K562 (cell line): ENCODE data around the gene REM2. TPM values are rescaled to one million over a fixed set of nuclear protein-coding genes. Genes with fewer than 3 reads are reported as not detected.

ENCODE experiments used
- ATAC-seq: fragments of 200-7000 bp; cut with Tn5 transposase; 3 replicates; pipeline ENCODE4 v1.9.1; 2020; ENCODE audit warnings: moderate library complexity
- BruUV-seq: library from RNA; stranded (reverse); fragments of 400-500 nt; replicated peaks from 2 replicates; lab custom pipeline; 2021; lab: Mats Ljungman, UMichigan
- CTCF ChIA-PET: fragments of 300-600 bp; formaldehyde crosslinking; extraction: SDS; loops from one replicate; lab custom pipeline; 2021; ENCODE audit warnings: low intra/inter-chr PET ratio; lab: Yijun Ruan, JAX
- POLR2A ChIA-PET: fragments of 300-600, 350-650 bp; sonication (Branson Sonifier 250); formaldehyde crosslinking; extraction: SDS; loops from one replicate; lab custom pipeline; 2021; ENCODE audit warnings: antibody characterized with exemption, inconsistent platforms; lab: Yijun Ruan, JAX
- DNase-seq, 4 experiments: peaks; one replicate each; pipeline versions ENCODE4 v3.0.0 to v3.0.0-alpha.2; 2011 to 2018; ENCODE audit warnings: low spot score in 3 of 4, mixed read lengths in 3 of 4; ENCODE audit errors: extremely low read depth in 1 of 4
- FAIRE-seq: peaks from 2 replicates; lab custom pipeline; 2011; peaks lifted over from hg19 to GRCh38; lab: Jason Lieb, UNC
- H2AFZ ChIP-seq: 2 replicates; pipeline ENCODE4 v1.6.0; 2011; ENCODE audit warnings: low read depth, low read length, control low read depth, inconsistent platforms
- H3K27ac ChIP-seq: fragments of 200-600 bp; 3 replicates; pipeline ENCODE4 v1.8.0; 2011; ENCODE audit warnings: low read depth, mild to moderate bottlenecking, control low read depth, inconsistent platforms, low read length, moderate library complexity, mixed read lengths; ENCODE audit errors: extremely low read depth
- H3K27me3 ChIP-seq, 2 experiments: fragments of 300-600 bp in 1 of 2; 2 replicates in 1 of 2; 3 replicates in 1 of 2; pipeline versions ENCODE4 v1.6.0 to v1.8.0; 2011; ENCODE audit warnings: inconsistent platforms in 2 of 2, low read length in 2 of 2, mild to moderate bottlenecking in 1 of 2, mixed read lengths in 1 of 2, moderate library complexity in 1 of 2; ENCODE audit not compliant: control insufficient read depth in 2 of 2, insufficient read depth in 2 of 2
- H3K36me3 ChIP-seq: fragments of 300-600 bp; 3 replicates; pipeline ENCODE4 v1.8.0; 2011; ENCODE audit warnings: mild to moderate bottlenecking, low read length, inconsistent platforms; ENCODE audit not compliant: control insufficient read depth, insufficient read depth
- H3K4me1 ChIP-seq, 2 experiments: fragments of 200-600 bp in 1 of 2; replicated peaks in 1 of 2; 2 replicates in 1 of 2; 3 replicates in 1 of 2; pipeline versions ENCODE4 v1.5.1 to v1.8.0; 2011; ENCODE audit warnings: inconsistent platforms in 2 of 2, low read length in 2 of 2, mild to moderate bottlenecking in 1 of 2, mixed read lengths in 1 of 2, moderate library complexity in 1 of 2; ENCODE audit not compliant: control insufficient read depth in 2 of 2, insufficient read depth in 2 of 2
- H3K4me2 ChIP-seq: 2 replicates; pipeline ENCODE4 v1.6.1; 2011; ENCODE audit warnings: low read length, control low read depth, inconsistent platforms, mixed read lengths; ENCODE audit not compliant: insufficient read depth
- H3K4me3 ChIP-seq: fragments of 200-600 bp; sonication (generic), shearing (Covaris generic); 2 replicates; pipeline ENCODE4 v1.5.1; 2016; ENCODE audit warnings: control low read depth, inconsistent platforms
- H3K79me2 ChIP-seq: fragments of 200-600 bp; 3 replicates; pipeline ENCODE4 v1.8.0; 2011; ENCODE audit warnings: low read length, inconsistent platforms; ENCODE audit not compliant: control insufficient read depth, insufficient read depth
- H3K9ac ChIP-seq, 2 experiments: 2 replicates each; pipeline versions ENCODE4 v1.6.0 to v1.6.1; 2011; ENCODE audit warnings: low read depth in 2 of 2, low read length in 2 of 2, control low read depth in 1 of 2, inconsistent platforms in 1 of 2, mild to moderate bottlenecking in 1 of 2, mixed read lengths in 1 of 2; ENCODE audit not compliant: insufficient read depth in 1 of 2
- H3K9me1 ChIP-seq: one replicate; pipeline ENCODE4 v1.6.0; 2011; ENCODE audit warnings: inconsistent platforms, mild to moderate bottlenecking, low read length, moderate library complexity; ENCODE audit not compliant: control insufficient read depth, insufficient read depth
- H3K9me3 ChIP-seq: replicated peaks from 2 replicates; pipeline ENCODE4 v1.5.1; 2011; ENCODE audit warnings: low read depth, low read length, inconsistent platforms; ENCODE audit not compliant: control insufficient read depth, insufficient read depth
- H4K20me1 ChIP-seq: replicated peaks from 2 replicates; pipeline ENCODE4 v1.6.1; 2011; ENCODE audit warnings: low read length, inconsistent platforms, mixed read lengths; ENCODE audit not compliant: control insufficient read depth, insufficient read depth
- CTBP1 ChIP-seq: fragments of 450-650 bp; IDR thresholded peaks from 2 replicates; pipeline ENCODE4 v1.6.1; 2016; ENCODE audit warnings: borderline replicate concordance
- ETV5 ChIP-seq: sonication (generic); formaldehyde crosslinking; IDR thresholded peaks from 2 replicates; pipeline ENCODE4 v1.4.0; 2020; ENCODE audit warnings: low read depth, mild to moderate bottlenecking, missing genetic modification reagents
- LCOR ChIP-seq: sonication (generic); formaldehyde crosslinking; IDR thresholded peaks from 2 replicates; pipeline ENCODE4 v1.8.0; 2022; ENCODE audit warnings: mild to moderate bottlenecking, missing genetic modification reagents
- PYGO2 ChIP-seq: fragments of 450-650 bp; IDR thresholded peaks from 2 replicates; pipeline ENCODE4 v1.6.1; 2016; ENCODE audit warnings: mild to moderate bottlenecking, missing genetic modification characterization, moderate library complexity, missing compliant biosample characterization
- SNIP1 ChIP-seq: fragments of 450-650 bp; IDR thresholded peaks from 2 replicates; pipeline ENCODE4 v1.7.1; 2017; ENCODE audit warnings: low read depth, mild to moderate bottlenecking
- WGBS: fragments of 100-300 bp; shearing (Covaris generic); methylation state at CpG from one replicate; pipeline ENCODE4 v1.1.6; 2016; ENCODE audit warnings: low coverage, mixed read lengths; ENCODE audit not compliant: insufficient coverage; ENCODE audit errors: missing lambda C conversion rate; 5-methylcytosine and 5-hydroxymethylcytosine counted together
- in situ Hi-C: fragments of 300-500 bp; cut with MboI; formaldehyde crosslinking; loops from 4 replicates; pipeline ENCODE4 v1.15.0; 2018; ENCODE audit warnings: inconsistent platforms, mixed read lengths
- intact Hi-C: fragments of 100-400 bp; cut with micrococcal nuclease; formaldehyde crosslinking; loops from 2 replicates; pipeline ENCODE4 v1.14.2; 2022
- polyA plus RNA-seq, 8 experiments: library from polyadenylated mRNA; depleted of rRNA in 4 of 8; stranded (reverse) in 5 of 8; unstranded in 3 of 8; fragments of >200 nt; fragmentation: Nextera tagmentation in 2 of 8; fragmentation: Illumina TruSeq in 1 of 8; extraction: Ambion mirVana in 2 of 8; extraction: Trizol in 1 of 8; gene quantifications; 2 replicates each; pipeline versions ENCODE4 v1.2.1 to v1.2.3, GENCODE V29; 2011 to 2014; ENCODE audit warnings: inconsistent platforms in 1 of 8, missing spikeins in 1 of 8
- total RNA-seq, 7 experiments: library from RNA; depleted of rRNA in 6 of 7; stranded (reverse); fragments of >200 nt in 6 of 7; fragmentation: Illumina TruSeq in 2 of 7; extraction: Trizol in 2 of 7; gene quantifications; 2 replicates each; pipeline versions ENCODE4 v1.2.1 to v1.2.3, GENCODE V29; 2011 to 2021; ENCODE audit warnings: low replicate concordance in 1 of 7
- TF ChIP-seq, protein P1 (sequence below): fragments of 450-650 bp; IDR thresholded peaks from 2 replicates; pipeline ENCODE4 v1.6.1; 2016; ENCODE audit warnings: borderline replicate concordance
- TF ChIP-seq, protein P2 (sequence below): fragments of 450-650 bp; IDR thresholded peaks from 2 replicates; pipeline ENCODE4 v1.7.1; 2018; ENCODE audit warnings: mild to moderate bottlenecking, low read depth; ENCODE audit not compliant: partially characterized antibody
- TF ChIP-seq, protein P3 (sequence below): fragments of 250-450 bp; sonication (Bioruptor Pico); IDR thresholded peaks from 2 replicates; pipeline ENCODE4 v1.8.0; 2022; ENCODE audit warnings: inconsistent platforms
- TF ChIP-seq, protein P4 (sequence below), 2 experiments: fragments of 450-650 bp in 1 of 2; sonication (generic) in 1 of 2; formaldehyde crosslinking; conservative IDR thresholded peaks; 2 replicates each; pipeline versions ENCODE4 v1.4.0 to v1.8.1; 2020 to 2022; ENCODE audit warnings: mild to moderate bottlenecking in 1 of 2, missing genetic modification reagents in 1 of 2

The REM2 gene
- total and polyA plus RNA-seq, 9 of the 15 experiments (the other 6 are each of a cell fraction or from before 2014, with no cell fraction given) = 0.18 to 1.0 (median 0.38) TPM

DNA sequence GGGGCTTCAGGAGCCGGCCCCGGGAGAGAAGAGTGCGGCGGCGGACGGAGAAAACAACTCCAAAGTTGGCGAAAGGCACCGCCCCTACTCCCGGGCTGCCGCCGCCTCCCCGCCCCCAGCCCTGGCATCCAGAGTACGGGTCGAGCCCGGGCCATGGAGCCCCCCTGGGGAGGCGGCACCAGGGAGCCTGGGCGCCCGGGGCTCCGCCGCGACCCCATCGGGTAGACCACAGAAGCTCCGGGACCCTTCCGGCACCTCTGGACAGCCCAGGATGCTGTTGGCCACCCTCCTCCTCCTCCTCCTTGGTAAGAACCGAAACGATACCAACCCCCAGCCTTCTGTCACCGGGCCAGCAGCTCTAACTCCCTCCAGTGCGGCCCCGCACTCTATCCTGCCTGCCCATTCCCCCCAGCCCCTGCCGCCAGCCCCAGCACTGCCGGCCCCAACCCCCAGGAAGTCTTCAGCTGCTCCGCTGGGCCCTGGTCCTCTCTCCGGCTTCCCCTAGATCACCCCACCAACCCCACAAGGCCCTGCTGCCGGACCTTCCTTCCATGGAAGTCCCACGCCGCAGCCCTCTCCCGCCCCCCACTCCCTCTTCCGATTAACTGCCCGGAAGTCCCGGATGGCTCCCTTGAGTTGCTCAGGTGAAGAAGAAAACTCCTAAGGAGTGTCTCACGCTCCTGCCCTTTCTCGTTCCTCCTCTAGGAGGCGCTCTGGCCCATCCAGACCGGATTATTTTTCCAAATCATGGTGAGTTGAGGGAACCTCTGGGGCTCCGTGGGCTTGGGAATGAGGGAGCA lies 10.8 kb upstream of the REM2 start (continued):
- TF ChIP-seq, protein P1, sequence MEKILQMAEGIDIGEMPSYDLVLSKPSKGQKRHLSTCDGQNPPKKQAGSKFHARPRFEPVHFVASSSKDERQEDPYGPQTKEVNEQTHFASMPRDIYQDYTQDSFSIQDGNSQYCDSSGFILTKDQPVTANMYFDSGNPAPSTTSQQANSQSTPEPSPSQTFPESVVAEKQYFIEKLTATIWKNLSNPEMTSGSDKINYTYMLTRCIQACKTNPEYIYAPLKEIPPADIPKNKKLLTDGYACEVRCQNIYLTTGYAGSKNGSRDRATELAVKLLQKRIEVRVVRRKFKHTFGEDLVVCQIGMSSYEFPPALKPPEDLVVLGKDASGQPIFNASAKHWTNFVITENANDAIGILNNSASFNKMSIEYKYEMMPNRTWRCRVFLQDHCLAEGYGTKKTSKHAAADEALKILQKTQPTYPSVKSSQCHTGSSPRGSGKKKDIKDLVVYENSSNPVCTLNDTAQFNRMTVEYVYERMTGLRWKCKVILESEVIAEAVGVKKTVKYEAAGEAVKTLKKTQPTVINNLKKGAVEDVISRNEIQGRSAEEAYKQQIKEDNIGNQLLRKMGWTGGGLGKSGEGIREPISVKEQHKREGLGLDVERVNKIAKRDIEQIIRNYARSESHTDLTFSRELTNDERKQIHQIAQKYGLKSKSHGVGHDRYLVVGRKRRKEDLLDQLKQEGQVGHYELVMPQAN = no peak
- TF ChIP-seq CTBP1 = peak; percentile 49; the same call in 1 of the 2 replicates
- TF ChIP-seq SNIP1 = no peak

DNA sequence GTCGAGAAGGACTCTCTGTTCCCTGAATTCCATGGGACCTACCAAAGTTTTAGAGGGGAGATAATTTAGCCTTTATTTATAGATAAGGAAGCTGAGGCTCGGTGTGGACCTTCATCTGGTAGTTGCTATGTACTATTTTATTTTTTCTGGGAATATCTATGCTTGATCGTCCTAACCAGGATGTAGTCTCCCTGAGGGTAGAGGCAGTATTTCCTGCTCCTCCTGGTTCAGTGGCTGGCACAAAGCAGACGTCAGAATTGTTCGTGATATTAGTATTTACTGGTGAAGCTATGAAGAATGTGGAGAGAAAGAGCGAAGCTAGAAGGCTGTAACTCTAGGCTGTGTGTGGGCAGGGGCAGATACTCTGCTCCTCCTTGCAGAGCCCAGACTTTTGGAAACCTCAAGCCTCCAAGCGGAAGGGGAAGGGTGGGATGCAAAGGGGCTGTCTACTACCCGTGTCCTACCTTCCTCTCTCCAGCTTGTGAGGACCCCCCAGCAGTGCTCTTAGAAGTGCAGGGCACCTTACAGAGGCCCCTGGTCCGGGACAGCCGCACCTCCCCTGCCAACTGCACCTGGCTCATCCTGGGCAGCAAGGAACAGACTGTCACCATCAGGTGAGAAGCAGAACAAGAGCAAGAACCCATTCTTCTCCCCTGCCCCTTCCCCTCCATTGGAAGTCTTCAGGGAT lies 10.0 kb upstream of the REM2 start:
- 39% methylated on average over 9 of the region's 10 CpGs for WGBS
- no peaks in the 10 kb centered on the region for H3K27me3 ChIP-seq
- H3K4me1 ChIP-seq = peaks cover 12 to 36% of the 10 kb centered on the region in 2 experiments
- DNase-seq (no peak), FAIRE-seq (no peak), ATAC-seq (no peak)
- H4K20me1 ChIP-seq = no peaks in the 10 kb centered on the region
- in situ Hi-C loops (no loop called here), intact Hi-C loops (loop anchor here (1.0 to 5.0 kb wide), 5 partner anchors 27 to 113 kb away; partner anchors contain the start of genes PRMT5 and RBM23)
- ChIA-PET CTCF (interaction anchor here (0.7 to 2.2 kb wide), 5 partner anchors 9 to 315 kb away, joined by 3 to 18 read pairs (median 4); no protein-coding TSS in a partner anchor), POLR2A (interaction anchor here (0.7 to 5.1 kb wide), 9 partner anchors 8 to 83 kb away, joined by 3 to 60 read pairs (median 4); partner anchors contain the start of genes HAUS4, RBM23 and REM2)
- H3K36me3 ChIP-seq = peaks cover 42% of the 10 kb centered on the region; the same call in 2 of the 3 replicates
- peak overlapping the region; percentile 87 for H3K4me3 ChIP-seq
- H3K9me1 ChIP-seq = no peaks in the 10 kb centered on the region
- H3K27ac ChIP-seq = peak overlapping the region; percentile 98
- H3K79me2 ChIP-seq = peaks cover 15% of the 10 kb centered on the region
- TSS peak; percentile 52 for BruUV-seq
- peak overlapping the region; percentile 87 to 91; a peak in 3 of 4 replicates for H3K9ac ChIP-seq
- H2AFZ ChIP-seq = peak overlapping the region; percentile 97
- H3K4me2 ChIP-seq = peak overlapping the region; percentile 95
- H3K9me3 ChIP-seq = no peaks in the 10 kb centered on the region
- TF ChIP-seq, protein P2, sequence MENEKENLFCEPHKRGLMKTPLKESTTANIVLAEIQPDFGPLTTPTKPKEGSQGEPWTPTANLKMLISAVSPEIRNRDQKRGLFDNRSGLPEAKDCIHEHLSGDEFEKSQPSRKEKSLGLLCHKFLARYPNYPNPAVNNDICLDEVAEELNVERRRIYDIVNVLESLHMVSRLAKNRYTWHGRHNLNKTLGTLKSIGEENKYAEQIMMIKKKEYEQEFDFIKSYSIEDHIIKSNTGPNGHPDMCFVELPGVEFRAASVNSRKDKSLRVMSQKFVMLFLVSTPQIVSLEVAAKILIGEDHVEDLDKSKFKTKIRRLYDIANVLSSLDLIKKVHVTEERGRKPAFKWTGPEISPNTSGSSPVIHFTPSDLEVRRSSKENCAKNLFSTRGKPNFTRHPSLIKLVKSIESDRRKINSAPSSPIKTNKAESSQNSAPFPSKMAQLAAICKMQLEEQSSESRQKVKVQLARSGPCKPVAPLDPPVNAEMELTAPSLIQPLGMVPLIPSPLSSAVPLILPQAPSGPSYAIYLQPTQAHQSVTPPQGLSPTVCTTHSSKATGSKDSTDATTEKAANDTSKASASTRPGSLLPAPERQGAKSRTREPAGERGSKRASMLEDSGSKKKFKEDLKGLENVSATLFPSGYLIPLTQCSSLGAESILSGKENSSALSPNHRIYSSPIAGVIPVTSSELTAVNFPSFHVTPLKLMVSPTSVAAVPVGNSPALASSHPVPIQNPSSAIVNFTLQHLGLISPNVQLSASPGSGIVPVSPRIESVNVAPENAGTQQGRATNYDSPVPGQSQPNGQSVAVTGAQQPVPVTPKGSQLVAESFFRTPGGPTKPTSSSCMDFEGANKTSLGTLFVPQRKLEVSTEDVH = peak; percentile 10
- no peak for TF ChIP-seq PYGO2 (tag)
- TF ChIP-seq ETV5 (CRISPR knock-in tag) = 0 out of 2 replicates have a peak, but pooled peaks have one; percentile 33
- TF ChIP-seq, protein P3, sequence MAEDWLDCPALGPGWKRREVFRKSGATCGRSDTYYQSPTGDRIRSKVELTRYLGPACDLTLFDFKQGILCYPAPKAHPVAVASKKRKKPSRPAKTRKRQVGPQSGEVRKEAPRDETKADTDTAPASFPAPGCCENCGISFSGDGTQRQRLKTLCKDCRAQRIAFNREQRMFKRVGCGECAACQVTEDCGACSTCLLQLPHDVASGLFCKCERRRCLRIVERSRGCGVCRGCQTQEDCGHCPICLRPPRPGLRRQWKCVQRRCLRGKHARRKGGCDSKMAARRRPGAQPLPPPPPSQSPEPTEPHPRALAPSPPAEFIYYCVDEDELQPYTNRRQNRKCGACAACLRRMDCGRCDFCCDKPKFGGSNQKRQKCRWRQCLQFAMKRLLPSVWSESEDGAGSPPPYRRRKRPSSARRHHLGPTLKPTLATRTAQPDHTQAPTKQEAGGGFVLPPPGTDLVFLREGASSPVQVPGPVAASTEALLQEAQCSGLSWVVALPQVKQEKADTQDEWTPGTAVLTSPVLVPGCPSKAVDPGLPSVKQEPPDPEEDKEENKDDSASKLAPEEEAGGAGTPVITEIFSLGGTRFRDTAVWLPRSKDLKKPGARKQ (CRISPR knock-in tag) = no peak
- peak; percentile 6; the same call in 1 of the 2 replicates for TF ChIP-seq LCOR (CRISPR knock-in tag)
- TF ChIP-seq, protein P4, sequence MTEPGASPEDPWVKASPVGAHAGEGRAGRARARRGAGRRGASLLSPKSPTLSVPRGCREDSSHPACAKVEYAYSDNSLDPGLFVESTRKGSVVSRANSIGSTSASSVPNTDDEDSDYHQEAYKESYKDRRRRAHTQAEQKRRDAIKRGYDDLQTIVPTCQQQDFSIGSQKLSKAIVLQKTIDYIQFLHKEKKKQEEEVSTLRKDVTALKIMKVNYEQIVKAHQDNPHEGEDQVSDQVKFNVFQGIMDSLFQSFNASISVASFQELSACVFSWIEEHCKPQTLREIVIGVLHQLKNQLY (CRISPR knock-in tag; conservative IDR thresholded peaks at IDR 0.05) = no peak
